PC-3 (cell line): Measurements from ENCODE around the gene GPR152.

Experiments used
- CTCF ChIP-seq: fragments of 300-600 bp; sonication (generic); conservative IDR thresholded peaks from 2 replicates; pipeline ENCODE4 v1.5.1; 2017; ENCODE audit warnings: antibody characterized with exemption, low read depth, mild to moderate bottlenecking, low read length
- EZH2phosphoT487 ChIP-seq: fragments of 300-600 bp; sonication (generic); IDR thresholded peaks from 2 replicates; pipeline ENCODE4 v1.6.1; 2018; ENCODE audit warnings: mild to moderate bottlenecking, antibody characterized with exemption, low read length, borderline replicate concordance

GRCh38 chr11:67423466-67423865 is 29.1 kb downstream of the GPR152 start:
- TF ChIP-seq CTCF: no peak
- no peak for TF ChIP-seq EZH2phosphoT487
